RWPE1 (cell line): ENCODE measurements around the gene IFT122.
"Not testable (repeated sequence)": the region's sequence is repeated elsewhere in the genome, so short reads cannot be mapped to it uniquely, and the experiment has no call there.

ENCODE experiments used
- CTCF ChIA-PET: fragments of 350-600 bp; sonication (Branson Sonifier 250); formaldehyde crosslinking; extraction: SDS; loops from one replicate; lab custom pipeline; 2021; lab: Yijun Ruan, JAX
- POLR2A ChIA-PET: fragments of 400-600 bp; formaldehyde crosslinking; extraction: SDS; loops from one replicate; lab custom pipeline; 2020; ENCODE audit warnings: antibody characterized with exemption; ENCODE audit not compliant: low non-redundant PET; lab: Yijun Ruan, JAX
- DNase-seq: peaks from one replicate; pipeline ENCODE4 v3.0.0; 2012; ENCODE audit warnings: low spot score
- H3K27ac ChIP-seq: fragments of 450-650 bp; 2 replicates; pipeline ENCODE4 v1.5.1; 2017
- CTCF ChIP-seq: fragments of 450-650 bp; conservative IDR thresholded peaks from 2 replicates; pipeline ENCODE4 v1.5.1; 2017; ENCODE audit warnings: low read depth, mild to moderate bottlenecking

The IFT122 gene

DNA sequence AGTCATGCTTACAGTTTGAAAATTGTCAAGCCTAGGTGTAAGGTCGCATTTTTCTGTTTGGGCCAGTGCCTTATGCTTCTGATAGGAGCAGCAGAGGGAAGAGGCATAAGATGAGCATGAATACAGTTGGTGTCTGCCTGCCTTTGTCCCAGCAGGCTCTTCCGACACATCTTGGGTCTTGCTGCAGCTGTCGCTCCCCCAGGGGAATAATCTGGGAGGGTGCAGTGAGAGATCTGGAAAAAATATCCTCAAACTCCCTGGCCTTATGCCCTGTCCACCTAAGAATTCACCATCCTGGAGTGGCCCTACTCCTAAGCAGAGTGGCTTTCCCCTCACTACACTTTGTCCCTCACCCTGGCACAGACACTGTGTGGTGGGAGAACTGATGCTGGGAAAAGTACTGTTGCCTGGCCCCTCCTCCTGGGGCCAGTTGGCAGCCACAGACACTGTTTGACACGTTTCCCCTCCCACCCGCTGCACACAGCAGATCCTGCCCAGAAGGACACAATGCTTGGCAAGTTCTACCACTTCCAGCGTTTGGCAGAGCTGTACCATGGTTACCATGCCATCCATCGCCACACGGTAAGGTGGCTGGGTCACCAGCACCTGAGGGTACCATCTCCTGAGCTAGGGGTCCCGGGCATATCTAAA is 67.3 kb downstream of the IFT122 start:
- CTCF ChIA-PET, result no interaction called here
- no peak for DNase-seq
- no peak for TF ChIP-seq CTCF
- H3K27ac ChIP-seq, result no peak overlapping the region
- POLR2A ChIA-PET, result no interaction called here

DNA sequence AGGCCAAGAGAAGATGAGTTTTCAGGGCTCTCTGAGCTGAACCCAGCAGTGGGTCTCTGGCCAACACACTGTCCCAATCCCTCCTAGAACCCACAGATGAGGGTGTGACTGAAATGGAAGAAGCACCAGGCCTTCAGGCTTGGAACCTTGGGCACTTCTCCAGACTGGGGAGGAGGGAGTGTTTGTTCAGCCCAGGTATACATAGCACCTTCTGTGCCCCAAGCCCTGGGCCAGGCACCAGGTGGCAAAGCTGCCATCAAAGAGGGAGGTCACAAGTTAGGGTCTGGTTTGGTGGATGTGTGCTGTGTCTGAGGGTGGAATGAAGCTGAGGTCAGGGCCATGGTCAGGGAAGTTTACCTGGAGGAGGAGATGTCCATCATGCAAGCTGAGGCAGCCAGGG is 72.6 kb downstream of the IFT122 start:
- CTCF ChIA-PET, result interaction anchor here (0.7 kb wide), 1 partner anchor 486 kb away, joined by 5 read pairs; no protein-coding TSS in a partner anchor
- H3K27ac ChIP-seq, result no peak overlapping the region
- no peak for TF ChIP-seq CTCF
- DNase-seq, result no peak
- POLR2A ChIA-PET, result no interaction called here

DNA sequence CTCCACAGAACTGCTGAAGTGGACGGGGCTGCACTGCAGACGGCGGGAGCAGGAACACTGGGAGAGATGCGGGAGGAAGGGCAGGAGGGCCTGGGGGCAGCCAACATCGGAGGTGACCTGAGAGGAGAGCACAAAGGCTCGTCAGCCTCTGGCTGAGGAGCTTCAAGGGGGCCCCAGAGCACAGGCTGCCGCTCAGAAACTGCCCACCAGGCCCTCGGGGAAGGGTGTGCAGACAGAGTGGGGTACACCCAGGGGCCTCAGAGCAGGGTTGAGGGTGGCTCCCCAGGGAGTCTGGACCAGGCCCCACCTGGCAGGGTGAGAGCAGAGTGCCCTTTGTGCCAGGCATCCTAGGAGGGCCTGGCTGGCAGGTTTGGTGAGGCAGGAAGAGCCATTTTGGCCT is 73.7 kb downstream of the IFT122 start:
- CTCF ChIA-PET, result interaction anchor here (0.6 kb wide), 1 partner anchor 118 kb away, joined by 3 read pairs; no protein-coding TSS in a partner anchor
- no peak overlapping the region for H3K27ac ChIP-seq
- DNase-seq, result no peak
- no peak for TF ChIP-seq CTCF
- POLR2A ChIA-PET, result no interaction called here

DNA sequence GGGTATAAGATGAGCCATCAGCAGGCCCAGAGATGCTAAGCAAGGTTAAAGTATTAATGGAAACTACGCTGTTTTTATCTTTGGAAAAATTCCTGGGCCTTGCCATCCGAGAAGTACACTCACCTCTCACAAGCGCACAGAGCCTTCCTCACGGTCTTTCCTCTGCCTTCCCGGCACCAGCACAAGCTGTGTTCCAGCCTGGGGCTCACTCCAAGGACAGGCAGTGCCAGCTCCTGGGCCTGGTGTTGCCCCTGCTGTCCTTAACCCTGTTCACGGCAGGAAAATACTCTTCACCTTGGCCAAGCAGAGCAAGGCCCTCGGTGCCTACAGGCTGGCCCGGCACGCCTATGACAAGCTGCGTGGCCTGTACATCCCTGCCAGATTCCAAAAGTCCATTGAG is 74.1 kb downstream of the IFT122 start:
- DNase-seq, result no peak
- no peak overlapping the region for H3K27ac ChIP-seq
- CTCF ChIA-PET, result no interaction called here
- POLR2A ChIA-PET, result no interaction called here
- no peak for TF ChIP-seq CTCF

GRCh38 chr3:129514563-129514962 is 74.5 kb downstream of the IFT122 start:
- ChIA-PET POLR2A (no interaction called here), CTCF (no interaction called here)
- DNase-seq, result no peak
- TF ChIP-seq CTCF, result no peak
- 0 out of 2 replicates have a peak overlapping the region, but pooled peaks have one; percentile 10 for H3K27ac ChIP-seq

DNA sequence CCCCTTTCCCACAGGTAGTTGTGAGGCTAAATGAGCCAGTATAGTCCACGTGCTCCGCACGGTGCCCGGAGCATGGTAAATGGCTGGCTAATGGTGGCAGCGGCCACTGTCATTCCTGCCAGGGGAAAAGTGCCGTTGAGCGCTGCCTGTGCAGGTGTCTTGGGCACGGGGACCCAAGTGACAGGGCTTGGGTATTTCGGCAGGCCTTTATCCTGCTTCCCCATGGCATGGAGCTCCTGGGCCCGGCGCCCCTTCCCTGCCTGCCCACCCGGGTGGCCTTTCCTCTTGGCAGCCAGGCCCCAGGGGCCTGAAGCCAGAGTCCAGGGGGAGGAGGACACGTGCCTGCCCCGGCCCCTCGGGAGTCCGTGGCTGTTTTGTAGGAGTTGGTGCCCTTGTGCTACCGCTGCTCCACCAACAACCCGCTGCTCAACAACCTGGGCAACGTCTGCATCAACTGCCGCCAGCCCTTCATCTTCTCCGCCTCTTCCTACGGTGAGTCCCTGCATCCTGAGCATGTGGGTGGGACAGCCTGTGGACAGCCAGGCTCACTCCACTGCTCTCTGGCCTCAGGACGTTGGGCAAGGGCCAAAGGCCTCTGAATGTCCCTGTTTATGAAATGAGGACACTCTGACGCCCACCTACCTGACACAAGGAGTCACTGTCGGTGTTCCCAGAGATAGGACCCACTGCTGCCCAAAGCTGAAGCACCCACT is 75.2 kb downstream of the IFT122 start:
- DNase-seq, CTCF ChIA-PET, POLR2A ChIA-PET: not testable (repeated sequence)
- H3K27ac ChIP-seq, result 0 out of 2 replicates have a peak overlapping the region, but pooled peaks have one; percentile 10

DNA sequence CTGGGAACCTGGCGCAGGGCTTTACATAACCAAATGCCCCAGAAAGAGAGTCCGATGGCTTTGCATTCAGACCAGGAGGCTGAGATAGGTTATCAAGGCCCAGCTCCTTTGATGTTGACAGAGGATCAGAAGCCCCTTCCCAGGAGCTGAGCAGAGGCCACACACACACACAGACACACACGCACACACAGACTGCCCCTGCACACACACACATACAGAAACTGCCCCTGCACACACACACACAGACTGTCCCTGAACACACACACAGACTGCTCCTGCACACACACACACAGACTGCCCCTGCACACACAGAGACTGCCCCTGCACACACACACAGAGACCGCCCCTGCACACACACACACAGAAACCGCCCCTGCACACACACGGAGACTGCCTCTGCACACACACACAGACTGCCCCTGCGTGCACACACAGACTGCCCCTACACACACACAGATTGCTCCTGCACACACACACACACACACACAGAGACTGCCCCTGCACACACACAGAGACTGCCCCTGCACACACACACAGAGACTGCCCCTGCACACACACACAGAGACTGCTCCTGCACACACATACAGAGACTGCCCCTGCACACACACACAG is 75.9 kb downstream of the IFT122 start:
- H3K27ac ChIP-seq, DNase-seq, CTCF ChIA-PET, POLR2A ChIA-PET: not testable (repeated sequence)
